ENCODE results near the gene CSPG4. TPM values are rescaled to one million over a fixed set of nuclear protein-coding genes. Genes with fewer than 3 reads are reported as not detected.
A peak's percentile ranks its signal among the peaks of the same experiment; 100 is the strongest.

CSPG4 gene
- total and polyA plus RNA-seq, 2 of the 13 experiments (the other 11 are each of a cell fraction or from before 2014, with no cell fraction given), result 0.01 to 0.04 TPM

- TF ChIP-seq ZBTB49 (CRISPR knock-in tag; IDR thresholded peaks at IDR 0.05; ENCODE audit: borderline replicate concordance) (no peak), KDM5B (CRISPR knock-in tag; IDR thresholded peaks at IDR 0.05; ENCODE audit: borderline replicate concordance) (peak; percentile 33; the same call in 1 of the 2 replicates), ZNF720 (CRISPR knock-in tag; IDR thresholded peaks at IDR 0.05) (no peak), POGZ (CRISPR knock-in tag; IDR thresholded peaks at IDR 0.05) (no peak), STAT5B (CRISPR knock-in tag; IDR thresholded peaks at IDR 0.05) (no peak), ZNF567 (CRISPR knock-in tag; IDR thresholded peaks at IDR 0.05; ENCODE audit: borderline replicate concordance) (peak; percentile 22; the same call in 1 of the 2 replicates), ZNF614 (CRISPR knock-in tag; IDR thresholded peaks at IDR 0.05; ENCODE audit: borderline replicate concordance) (no peak), ADNP (CRISPR knock-in tag; IDR thresholded peaks at IDR 0.05) (no peak), ZNF441 (CRISPR knock-in tag; IDR thresholded peaks at IDR 0.05; ENCODE audit: borderline replicate concordance) (peak; percentile 99), NR0B2 (CRISPR knock-in tag; IDR thresholded peaks at IDR 0.05) (0 out of 2 replicates have a peak, but pooled peaks have one; percentile 55), MATR3 (CRISPR knock-in tag; IDR thresholded peaks at IDR 0.05) (no peak)
- TF ChIP-seq, protein P1, sequence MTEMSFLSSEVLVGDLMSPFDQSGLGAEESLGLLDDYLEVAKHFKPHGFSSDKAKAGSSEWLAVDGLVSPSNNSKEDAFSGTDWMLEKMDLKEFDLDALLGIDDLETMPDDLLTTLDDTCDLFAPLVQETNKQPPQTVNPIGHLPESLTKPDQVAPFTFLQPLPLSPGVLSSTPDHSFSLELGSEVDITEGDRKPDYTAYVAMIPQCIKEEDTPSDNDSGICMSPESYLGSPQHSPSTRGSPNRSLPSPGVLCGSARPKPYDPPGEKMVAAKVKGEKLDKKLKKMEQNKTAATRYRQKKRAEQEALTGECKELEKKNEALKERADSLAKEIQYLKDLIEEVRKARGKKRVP (CRISPR knock-in tag; IDR thresholded peaks at IDR 0.05), result 0 out of 4 replicates have a peak, but pooled peaks of 1 of the 2 experiments have one; percentile 24
- TF ChIP-seq, protein P2, sequence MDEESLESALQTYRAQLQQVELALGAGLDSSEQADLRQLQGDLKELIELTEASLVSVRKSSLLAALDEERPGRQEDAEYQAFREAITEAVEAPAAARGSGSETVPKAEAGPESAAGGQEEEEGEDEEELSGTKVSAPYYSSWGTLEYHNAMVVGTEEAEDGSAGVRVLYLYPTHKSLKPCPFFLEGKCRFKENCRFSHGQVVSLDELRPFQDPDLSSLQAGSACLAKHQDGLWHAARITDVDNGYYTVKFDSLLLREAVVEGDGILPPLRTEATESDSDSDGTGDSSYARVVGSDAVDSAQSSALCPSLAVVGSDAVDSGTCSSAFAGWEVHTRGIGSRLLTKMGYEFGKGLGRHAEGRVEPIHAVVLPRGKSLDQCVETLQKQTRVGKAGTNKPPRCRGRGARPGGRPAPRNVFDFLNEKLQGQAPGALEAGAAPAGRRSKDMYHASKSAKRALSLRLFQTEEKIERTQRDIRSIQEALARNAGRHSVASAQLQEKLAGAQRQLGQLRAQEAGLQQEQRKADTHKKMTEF (CRISPR knock-in tag; IDR thresholded peaks at IDR 0.05), result peak; percentile 37; the same call in 1 of the 2 replicates
- TF ChIP-seq, protein P3, sequence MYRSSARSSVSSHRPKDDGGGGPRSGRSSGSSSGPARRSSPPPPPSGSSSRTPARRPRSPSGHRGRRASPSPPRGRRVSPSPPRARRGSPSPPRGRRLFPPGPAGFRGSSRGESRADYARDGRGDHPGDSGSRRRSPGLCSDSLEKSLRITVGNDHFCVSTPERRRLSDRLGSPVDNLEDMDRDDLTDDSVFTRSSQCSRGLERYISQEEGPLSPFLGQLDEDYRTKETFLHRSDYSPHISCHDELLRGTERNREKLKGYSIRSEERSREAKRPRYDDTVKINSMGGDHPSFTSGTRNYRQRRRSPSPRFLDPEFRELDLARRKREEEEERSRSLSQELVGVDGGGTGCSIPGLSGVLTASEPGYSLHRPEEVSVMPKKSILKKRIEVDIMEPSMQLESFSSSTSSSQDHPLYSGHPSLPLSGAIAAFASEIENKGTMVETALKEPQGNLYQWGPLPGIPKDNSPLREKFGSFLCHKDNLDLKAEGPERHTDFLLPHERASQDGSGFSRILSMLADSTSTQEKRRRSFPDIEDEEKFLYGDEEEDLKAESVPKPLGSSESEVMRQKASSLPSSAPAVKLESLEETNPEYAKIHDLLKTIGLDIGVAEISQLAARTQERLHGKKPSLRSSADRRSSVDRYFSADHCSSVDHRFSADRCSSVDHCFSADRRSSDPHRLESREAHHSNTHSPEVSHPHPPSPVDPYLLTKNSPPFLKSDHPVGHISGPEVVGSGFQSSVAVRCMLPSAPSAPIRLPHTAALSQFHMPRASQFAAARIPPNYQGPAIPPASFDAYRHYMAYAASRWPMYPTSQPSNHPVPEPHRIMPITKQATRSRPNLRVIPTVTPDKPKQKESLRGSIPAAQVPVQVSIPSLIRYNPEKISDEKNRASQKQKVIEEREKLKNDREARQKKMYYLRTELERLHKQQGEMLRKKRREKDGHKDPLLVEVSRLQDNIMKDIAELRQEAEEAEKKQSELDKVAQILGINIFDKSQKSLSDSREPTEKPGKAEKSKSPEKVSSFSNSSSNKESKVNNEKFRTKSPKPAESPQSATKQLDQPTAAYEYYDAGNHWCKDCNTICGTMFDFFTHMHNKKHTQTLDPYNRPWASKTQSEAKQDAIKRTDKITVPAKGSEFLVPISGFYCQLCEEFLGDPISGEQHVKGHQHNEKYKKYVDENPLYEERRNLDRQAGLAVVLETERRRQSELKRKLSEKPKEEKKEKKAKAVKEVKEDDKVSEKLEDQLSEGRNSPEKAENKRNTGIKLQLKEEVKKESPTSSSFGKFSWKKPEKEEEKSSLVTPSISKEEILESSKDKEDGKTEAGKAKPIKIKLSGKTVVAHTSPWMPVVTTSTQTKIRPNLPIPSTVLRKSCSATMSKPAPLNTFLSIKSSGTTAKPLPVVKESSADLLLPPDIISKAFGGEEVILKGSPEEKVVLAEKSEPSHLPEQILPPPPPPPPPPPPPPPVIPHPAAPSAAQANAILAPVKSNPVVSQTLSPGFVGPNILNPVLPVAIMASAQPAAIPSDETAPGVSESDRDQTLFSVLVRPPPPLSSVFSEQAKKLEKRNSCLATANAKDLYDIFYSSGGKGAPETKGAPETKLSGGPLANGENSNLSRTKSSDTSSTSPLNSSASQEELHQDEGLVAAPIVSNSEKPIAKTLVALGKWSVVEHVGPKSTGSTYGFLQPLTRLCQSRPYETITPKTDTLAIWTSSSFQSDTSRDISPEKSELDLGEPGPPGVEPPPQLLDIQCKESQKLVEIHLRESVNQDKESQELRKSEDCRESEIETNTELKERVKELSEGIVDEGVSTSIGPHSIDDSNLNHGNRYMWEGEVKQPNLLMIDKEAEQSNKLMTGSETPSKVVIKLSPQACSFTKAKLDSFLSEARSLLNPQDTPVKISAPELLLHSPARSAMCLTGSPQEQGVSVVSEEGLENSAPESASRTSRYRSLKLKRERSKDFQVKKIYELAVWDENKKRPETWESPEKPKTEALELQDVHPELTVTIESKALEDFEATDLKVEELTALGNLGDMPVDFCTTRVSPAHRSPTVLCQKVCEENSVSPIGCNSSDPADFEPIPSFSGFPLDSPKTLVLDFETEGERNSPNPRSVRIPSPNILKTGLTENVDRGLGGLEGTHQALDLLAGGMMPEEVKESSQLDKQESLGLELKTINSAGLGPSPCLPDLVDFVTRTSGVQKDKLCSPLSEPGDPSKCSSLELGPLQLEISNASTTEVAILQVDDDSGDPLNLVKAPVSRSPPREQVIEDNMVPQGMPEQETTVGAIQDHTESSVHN (CRISPR knock-in tag; IDR thresholded peaks at IDR 0.05), result no peak
Observed at GRCh38 chr15:75647370-75648155, 65.1 kb downstream of the CSPG4 start, which contains the start of gene SNX33 (continued).

All from HepG2 (cell line).